ENCODE results near the gene E2F8. TPM values are rescaled to one million over a fixed set of nuclear protein-coding genes. Genes with fewer than 3 reads are reported as not detected.

Gene E2F8
- total RNA-seq, 1 experiment from 2014 or later = 8.4 TPM

DNA sequence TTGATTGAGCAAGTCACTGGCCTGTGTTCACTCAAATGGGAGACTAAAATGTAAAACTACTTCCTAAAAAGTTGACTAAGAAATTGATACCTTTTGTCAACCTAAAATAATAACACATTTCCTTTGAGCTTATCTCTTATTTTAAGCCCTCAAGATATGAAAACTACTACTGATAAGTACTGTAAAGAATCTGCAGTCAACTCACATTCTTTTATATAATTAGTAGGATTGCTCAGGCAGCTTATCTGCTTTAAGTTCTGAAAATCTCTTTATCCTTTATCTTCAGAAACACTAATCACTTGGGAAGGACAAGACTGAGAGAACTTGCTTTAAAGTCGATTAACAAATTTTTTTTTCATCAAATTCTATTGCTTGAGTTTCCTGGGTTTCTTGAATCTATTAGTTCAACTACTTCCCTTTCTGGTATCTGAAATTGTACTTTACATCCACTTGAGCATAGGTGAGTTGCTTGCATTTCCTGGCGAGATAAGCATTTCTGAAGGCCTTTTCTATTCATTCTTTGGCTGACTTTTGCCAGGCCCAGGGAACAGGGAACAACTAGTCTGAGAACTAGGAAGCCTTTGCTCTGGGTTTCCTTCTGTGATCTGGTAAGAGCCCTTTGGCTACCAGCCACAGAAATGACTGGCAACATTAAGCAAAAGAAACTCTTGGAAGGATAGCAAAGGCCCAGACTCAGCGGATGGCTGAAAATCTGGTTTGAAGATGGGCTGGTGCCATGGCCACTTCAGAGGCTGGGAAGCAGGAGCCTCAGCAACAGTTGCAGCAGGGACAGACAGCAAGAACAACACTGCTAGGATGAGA lies 19.6 kb downstream of the E2F8 start:
- Histone ChIP-seq H3K36me3 (ENCODE audit: insufficient read depth, low read length) (peaks cover 26% of the 10 kb centered on the region), H3K9ac (ENCODE audit: low read length) (no peak overlapping the region), H3K4me2 (ENCODE audit: low read depth, low read length, poor library complexity, severe bottlenecking) (no peak overlapping the region), H2AFZ (ENCODE audit: low read length) (no peak overlapping the region), H3K27me3 (ENCODE audit: low read length) (no peaks in the 10 kb centered on the region), H3K9me3 (ENCODE audit: low read length) (no peaks in the 10 kb centered on the region), H3K79me2 (ENCODE audit: low read length) (no peaks in the 10 kb centered on the region), H4K20me1 (ENCODE audit: insufficient read depth, low read depth, low read length) (no peaks in the 10 kb centered on the region), H3K9me2 (replicated peaks; ENCODE audit: insufficient read depth, low read length) (no peaks in the 10 kb centered on the region), H3K4me3 (ENCODE audit: low read length) (no peak overlapping the region), H3K4me1 (ENCODE audit: low read length) (no peaks in the 10 kb centered on the region), H3K27ac (ENCODE audit: low read length) (no peak overlapping the region)
- DNase-seq = peak; percentile 30

DNA sequence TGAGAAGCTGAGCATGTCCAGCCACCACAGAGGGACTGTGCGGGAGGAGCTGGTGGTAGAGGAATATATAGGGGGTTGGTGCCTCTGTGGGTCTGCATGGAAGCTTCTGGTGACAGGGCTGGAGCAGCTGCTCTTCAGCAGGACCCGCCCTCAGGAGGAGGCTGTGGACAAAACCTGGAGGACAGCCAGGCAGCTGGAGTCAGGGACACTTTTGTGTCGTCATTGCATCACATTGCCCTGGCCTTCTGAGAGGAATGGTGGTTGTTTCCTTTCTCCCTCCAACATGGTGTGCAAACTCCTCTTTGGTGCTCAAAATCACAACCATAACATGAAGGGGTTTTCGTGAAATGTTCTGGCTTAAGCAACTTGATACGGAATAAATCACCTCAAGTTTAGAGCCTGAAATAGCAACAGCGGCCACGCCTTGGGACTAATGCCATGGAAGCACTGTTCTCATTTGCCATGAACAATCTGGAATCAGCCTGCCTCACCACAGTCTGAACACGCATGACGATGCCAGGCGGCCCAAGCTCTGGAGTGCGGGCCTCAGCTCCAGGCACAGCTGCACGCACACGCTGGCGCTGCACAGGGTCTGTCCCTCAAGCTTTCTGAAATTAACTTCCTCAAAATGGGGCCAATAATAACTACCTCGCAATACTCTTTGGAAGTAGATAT lies 21.8 kb downstream of the E2F8 start:
- H3K27ac ChIP-seq (ENCODE audit: low read length) = no peak overlapping the region
- no peak overlapping the region for H3K4me2 ChIP-seq (ENCODE audit: low read depth, low read length, poor library complexity, severe bottlenecking)
- no peaks in the 10 kb centered on the region for H3K79me2 ChIP-seq (ENCODE audit: low read length)
- no peaks in the 10 kb centered on the region for H3K27me3 ChIP-seq (ENCODE audit: low read length)
- no peak overlapping the region for H3K9ac ChIP-seq (ENCODE audit: low read length)
- H3K4me1 ChIP-seq (ENCODE audit: low read length) = no peaks in the 10 kb centered on the region
- H3K9me3 ChIP-seq (ENCODE audit: low read length) = no peaks in the 10 kb centered on the region
- no peak for DNase-seq
- H3K4me3 ChIP-seq (ENCODE audit: low read length) = no peak overlapping the region
- H3K36me3 ChIP-seq (ENCODE audit: insufficient read depth, low read length) = peaks cover 8% of the 10 kb centered on the region
- H2AFZ ChIP-seq (ENCODE audit: low read length) = no peak overlapping the region
- H3K9me2 ChIP-seq (replicated peaks; ENCODE audit: insufficient read depth, low read length) = no peaks in the 10 kb centered on the region
- no peaks in the 10 kb centered on the region for H4K20me1 ChIP-seq (ENCODE audit: insufficient read depth, low read depth, low read length)

DNA sequence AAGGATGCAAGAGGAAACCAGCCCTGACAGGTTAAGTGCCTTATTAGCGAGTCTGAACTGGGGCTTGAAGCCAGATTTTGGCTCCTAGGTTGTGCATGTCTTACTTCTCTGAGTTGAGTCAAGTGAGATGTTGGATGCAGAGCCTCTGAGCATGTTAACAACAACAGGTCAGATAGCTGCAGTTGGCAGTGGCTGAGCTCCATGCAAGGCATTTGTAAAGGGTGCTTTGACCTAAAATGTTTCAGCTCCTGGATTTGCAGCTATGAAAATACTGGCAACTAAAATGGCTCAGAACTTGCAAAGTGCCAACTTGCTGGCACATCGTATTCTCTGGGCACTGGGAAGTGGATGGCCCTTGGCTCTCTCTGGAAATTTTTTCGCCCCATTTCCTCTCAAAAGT lies 22.5 kb downstream of the E2F8 start:
- Histone ChIP-seq H2AFZ (ENCODE audit: low read length) (no peak overlapping the region), H3K9me3 (ENCODE audit: low read length) (no peaks in the 10 kb centered on the region), H3K79me2 (ENCODE audit: low read length) (no peaks in the 10 kb centered on the region), H3K4me1 (ENCODE audit: low read length) (no peaks in the 10 kb centered on the region), H3K27me3 (ENCODE audit: low read length) (no peaks in the 10 kb centered on the region), H4K20me1 (ENCODE audit: insufficient read depth, low read depth, low read length) (no peaks in the 10 kb centered on the region), H3K36me3 (ENCODE audit: insufficient read depth, low read length) (peaks cover 2% of the 10 kb centered on the region; the same call in 1 of the 2 replicates), H3K4me2 (ENCODE audit: low read depth, low read length, poor library complexity, severe bottlenecking) (no peak overlapping the region), H3K9ac (ENCODE audit: low read length) (no peak overlapping the region), H3K27ac (ENCODE audit: low read length) (no peak overlapping the region), H3K4me3 (ENCODE audit: low read length) (no peak overlapping the region), H3K9me2 (replicated peaks; ENCODE audit: insufficient read depth, low read length) (no peaks in the 10 kb centered on the region)
- DNase-seq = no peak

DNA sequence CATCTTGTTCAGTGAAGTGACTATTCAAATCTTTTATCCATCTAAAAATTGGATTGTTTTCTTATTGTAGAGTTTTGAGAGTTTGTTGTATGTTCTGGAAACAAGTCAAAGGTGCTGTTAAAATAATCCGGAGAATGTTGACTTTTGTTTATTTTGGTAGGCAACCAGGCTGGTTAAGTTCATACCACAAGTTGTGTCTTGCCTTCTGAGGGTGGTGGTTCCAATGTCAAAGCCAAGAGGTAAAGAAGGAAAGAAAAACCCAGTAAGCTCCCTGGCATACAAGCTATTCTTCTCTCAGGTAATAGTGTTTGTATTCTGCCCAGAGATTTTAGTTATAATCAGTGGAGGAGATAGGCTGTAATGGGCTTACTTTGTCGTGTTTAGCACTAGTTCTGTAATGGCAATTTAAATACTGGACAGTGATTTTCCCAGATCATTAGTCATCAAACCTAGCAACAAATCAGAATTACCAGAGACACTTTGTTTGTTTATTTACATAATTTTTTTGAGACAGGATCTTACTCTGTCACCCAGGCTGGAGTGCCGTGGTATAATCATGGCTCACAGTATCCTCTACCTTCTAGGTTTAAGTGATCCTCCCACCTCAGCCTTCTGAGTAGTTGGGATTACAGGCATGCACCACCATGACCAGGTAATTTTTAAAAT lies 23.9 kb downstream of the E2F8 start:
- no peak overlapping the region for H3K9ac ChIP-seq (ENCODE audit: low read length)
- no peak overlapping the region for H2AFZ ChIP-seq (ENCODE audit: low read length)
- no peak for DNase-seq
- no peaks in the 10 kb centered on the region for H4K20me1 ChIP-seq (ENCODE audit: insufficient read depth, low read depth, low read length)
- no peaks in the 10 kb centered on the region for H3K4me1 ChIP-seq (ENCODE audit: low read length)
- no peaks in the 10 kb centered on the region for H3K9me2 ChIP-seq (replicated peaks; ENCODE audit: insufficient read depth, low read length)
- H3K36me3 ChIP-seq (ENCODE audit: insufficient read depth, low read length) = no peaks in the 10 kb centered on the region
- no peaks in the 10 kb centered on the region for H3K27me3 ChIP-seq (ENCODE audit: low read length)
- no peak overlapping the region for H3K4me3 ChIP-seq (ENCODE audit: low read length)
- H3K4me2 ChIP-seq (ENCODE audit: low read depth, low read length, poor library complexity, severe bottlenecking) = no peak overlapping the region
- no peak overlapping the region for H3K27ac ChIP-seq (ENCODE audit: low read length)
- no peaks in the 10 kb centered on the region for H3K79me2 ChIP-seq (ENCODE audit: low read length)
- H3K9me3 ChIP-seq (ENCODE audit: low read length) = no peaks in the 10 kb centered on the region

DNA sequence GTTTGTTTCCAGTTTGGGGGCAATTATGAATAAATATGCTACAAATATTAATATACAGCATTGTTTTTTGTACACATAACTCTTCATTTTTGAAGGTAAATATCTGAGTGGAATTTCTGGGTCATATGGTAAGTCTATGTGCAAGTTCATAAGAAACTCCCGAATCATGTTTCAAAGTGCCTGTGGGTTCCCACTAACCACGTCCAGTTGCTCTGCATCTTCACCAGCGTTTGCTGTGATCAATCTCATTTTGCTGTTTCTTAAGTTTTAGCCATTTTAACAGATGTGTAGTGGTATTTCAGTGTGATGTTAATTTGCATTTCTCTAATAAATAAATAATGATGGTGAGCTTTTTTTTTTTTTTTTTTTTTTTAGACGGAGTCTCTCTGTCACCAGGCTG lies 24.7 kb downstream of the E2F8 start:
- Histone ChIP-seq H3K79me2 (ENCODE audit: low read length) (no peaks in the 10 kb centered on the region), H3K9me3 (ENCODE audit: low read length) (no peaks in the 10 kb centered on the region), H3K4me1 (ENCODE audit: low read length) (no peaks in the 10 kb centered on the region), H3K4me3 (ENCODE audit: low read length) (no peak overlapping the region), H2AFZ (ENCODE audit: low read length) (no peak overlapping the region), H3K9ac (ENCODE audit: low read length) (no peak overlapping the region), H3K27me3 (ENCODE audit: low read length) (no peaks in the 10 kb centered on the region), H3K36me3 (ENCODE audit: insufficient read depth, low read length) (no peaks in the 10 kb centered on the region), H3K9me2 (replicated peaks; ENCODE audit: insufficient read depth, low read length) (no peaks in the 10 kb centered on the region), H4K20me1 (ENCODE audit: insufficient read depth, low read depth, low read length) (no peaks in the 10 kb centered on the region), H3K27ac (ENCODE audit: low read length) (no peak overlapping the region), H3K4me2 (ENCODE audit: low read depth, low read length, poor library complexity, severe bottlenecking) (no peak overlapping the region)
- no peak for DNase-seq

DNA sequence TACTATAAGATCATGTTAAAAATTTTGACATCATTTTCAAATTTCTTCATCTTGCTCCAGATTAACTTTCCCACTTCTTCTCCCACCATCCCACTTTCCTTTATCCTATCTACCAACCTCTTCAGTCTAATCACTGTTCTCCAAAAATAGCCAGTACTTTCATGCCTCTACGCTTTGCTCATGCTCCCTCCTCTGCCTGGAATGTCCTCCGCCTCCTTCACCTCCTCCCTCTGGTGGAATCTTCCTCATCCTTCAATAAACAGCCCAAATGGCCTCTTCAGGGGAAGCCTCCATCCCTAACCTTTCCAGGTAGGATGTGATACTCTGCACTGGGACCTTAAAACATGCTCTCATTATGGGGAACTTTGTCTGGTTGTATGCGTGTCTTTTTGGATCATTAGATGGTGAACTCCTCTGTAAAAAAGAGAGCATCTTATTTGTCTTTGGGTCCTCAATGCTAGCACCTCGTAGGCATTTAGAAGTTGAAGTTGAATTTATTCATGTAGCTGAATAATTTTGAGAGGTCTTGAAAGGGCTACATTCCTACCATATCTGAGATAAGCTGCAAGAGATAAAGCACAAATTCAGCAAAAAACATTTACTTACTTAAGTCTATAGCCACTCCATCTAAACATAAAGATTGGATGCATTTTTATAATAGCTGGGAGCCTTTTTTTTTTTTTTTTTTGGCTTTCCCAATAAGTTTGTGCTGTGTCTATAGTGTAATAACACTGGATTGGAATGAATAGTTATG lies 31.0 kb downstream of the E2F8 start:
- Histone ChIP-seq H3K27me3 (ENCODE audit: low read length) (no peaks in the 10 kb centered on the region), H3K36me3 (ENCODE audit: insufficient read depth, low read length) (no peaks in the 10 kb centered on the region), H3K79me2 (ENCODE audit: low read length) (no peaks in the 10 kb centered on the region), H2AFZ (ENCODE audit: low read length) (no peak overlapping the region), H3K4me2 (ENCODE audit: low read depth, low read length, poor library complexity, severe bottlenecking) (no peak overlapping the region), H3K4me3 (ENCODE audit: low read length) (no peak overlapping the region), H3K4me1 (ENCODE audit: low read length) (no peaks in the 10 kb centered on the region), H3K9ac (ENCODE audit: low read length) (no peak overlapping the region), H3K9me2 (replicated peaks; ENCODE audit: insufficient read depth, low read length) (no peaks in the 10 kb centered on the region), H3K27ac (ENCODE audit: low read length) (no peak overlapping the region), H4K20me1 (ENCODE audit: insufficient read depth, low read depth, low read length) (no peaks in the 10 kb centered on the region), H3K9me3 (ENCODE audit: low read length) (no peaks in the 10 kb centered on the region)
- no peak for DNase-seq

DNA sequence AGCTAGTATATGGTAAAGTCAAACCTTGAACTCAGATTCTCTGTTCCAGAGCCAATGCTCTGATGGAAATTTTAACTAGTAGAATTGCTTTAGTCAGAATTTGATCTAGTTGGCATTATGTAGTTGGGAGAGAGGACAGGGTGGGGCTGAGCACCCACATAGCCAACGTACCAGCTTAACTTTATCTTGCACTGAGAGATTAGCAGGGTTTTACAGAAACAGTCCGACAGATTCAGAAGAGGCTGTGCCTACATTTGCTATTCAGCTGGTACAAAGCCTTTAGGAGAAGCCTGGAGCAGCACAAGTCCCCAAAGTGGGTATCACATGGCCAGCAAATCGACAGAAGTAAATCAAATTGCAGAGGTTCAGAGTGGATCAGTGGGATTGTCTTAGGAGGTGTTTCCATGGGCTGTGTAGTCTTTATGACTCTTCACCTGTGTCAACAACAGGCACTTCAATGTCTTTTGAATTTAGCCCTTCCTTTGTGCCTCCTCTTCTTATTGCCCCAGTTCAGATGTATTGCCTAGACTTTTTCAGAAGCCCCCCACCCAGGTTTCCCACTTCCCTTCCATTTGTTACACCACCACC lies 31.7 kb downstream of the E2F8 start:
- Histone ChIP-seq H3K9me3 (ENCODE audit: low read length) (no peaks in the 10 kb centered on the region), H2AFZ (ENCODE audit: low read length) (no peak overlapping the region), H3K79me2 (ENCODE audit: low read length) (no peaks in the 10 kb centered on the region), H3K27ac (ENCODE audit: low read length) (no peak overlapping the region), H3K4me1 (ENCODE audit: low read length) (no peaks in the 10 kb centered on the region), H3K4me3 (ENCODE audit: low read length) (no peak overlapping the region), H3K9me2 (replicated peaks; ENCODE audit: insufficient read depth, low read length) (no peaks in the 10 kb centered on the region), H3K4me2 (ENCODE audit: low read depth, low read length, poor library complexity, severe bottlenecking) (no peak overlapping the region), H3K36me3 (ENCODE audit: insufficient read depth, low read length) (no peaks in the 10 kb centered on the region), H3K9ac (ENCODE audit: low read length) (no peak overlapping the region), H4K20me1 (ENCODE audit: insufficient read depth, low read depth, low read length) (no peaks in the 10 kb centered on the region), H3K27me3 (ENCODE audit: low read length) (no peaks in the 10 kb centered on the region)
- no peak for DNase-seq

Data from Karpas-422 (cell line).